ENCODE data around the gene MRPL33.

The MRPL33 gene

DNA sequence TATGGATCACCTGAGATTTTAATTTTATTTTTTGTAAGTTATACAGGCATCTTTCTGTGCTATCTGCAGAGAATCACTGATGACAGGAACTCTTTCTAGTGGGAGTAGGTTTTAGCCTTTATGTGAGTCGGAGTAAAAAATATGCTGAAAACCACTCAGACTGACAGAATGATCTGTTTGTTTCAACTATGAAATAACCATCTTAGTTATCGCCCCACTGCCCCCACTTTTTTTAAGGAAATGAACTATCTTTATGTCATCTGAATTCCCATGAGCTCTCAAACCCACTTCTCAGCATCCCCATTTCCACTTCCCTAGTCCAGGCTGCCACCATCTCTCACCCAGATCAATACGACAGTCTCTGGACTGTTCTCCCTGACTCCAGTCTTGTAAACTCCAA lies 38.9 kb downstream of the MRPL33 start:
- DNase-seq: no peak

DNA sequence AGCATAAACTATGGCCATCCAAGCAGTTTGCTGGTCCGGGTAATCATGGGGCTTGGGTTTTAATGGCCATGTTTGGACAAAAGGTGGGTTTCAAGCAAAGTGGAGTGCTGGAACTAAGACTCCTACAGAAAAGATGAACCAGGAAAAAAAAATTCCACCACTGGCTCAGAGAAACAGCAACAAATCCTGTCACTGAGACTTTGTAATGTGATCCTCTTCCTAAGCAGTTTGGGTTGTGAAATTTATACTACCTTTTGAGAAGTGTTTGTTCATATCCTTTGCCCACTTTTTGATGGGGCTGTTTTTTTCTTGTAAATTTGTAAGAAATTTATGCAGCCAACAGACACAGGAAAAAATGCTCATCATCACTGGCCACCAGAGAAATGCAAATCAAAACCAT lies 40.2 kb downstream of the MRPL33 start:
- no peak for DNase-seq

DNA sequence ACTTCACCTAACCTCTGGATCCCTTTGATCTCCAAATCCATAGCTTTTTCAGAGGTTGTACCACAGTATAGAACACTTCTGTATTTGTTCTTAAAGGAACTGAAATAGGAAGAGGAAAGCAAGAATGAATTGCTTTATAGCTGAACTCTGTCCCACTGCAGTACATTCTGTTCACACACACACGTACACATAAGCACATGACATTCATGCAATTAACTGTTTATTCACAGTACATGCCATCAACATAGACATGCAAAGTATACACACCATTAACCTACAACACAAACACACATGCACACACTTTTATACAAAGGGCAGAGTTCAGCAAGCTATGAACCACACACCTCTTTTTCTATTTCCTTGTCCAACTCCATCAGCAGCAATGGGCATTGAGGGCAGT lies 43.2 kb downstream of the MRPL33 start:
- no peak for DNase-seq

DNA sequence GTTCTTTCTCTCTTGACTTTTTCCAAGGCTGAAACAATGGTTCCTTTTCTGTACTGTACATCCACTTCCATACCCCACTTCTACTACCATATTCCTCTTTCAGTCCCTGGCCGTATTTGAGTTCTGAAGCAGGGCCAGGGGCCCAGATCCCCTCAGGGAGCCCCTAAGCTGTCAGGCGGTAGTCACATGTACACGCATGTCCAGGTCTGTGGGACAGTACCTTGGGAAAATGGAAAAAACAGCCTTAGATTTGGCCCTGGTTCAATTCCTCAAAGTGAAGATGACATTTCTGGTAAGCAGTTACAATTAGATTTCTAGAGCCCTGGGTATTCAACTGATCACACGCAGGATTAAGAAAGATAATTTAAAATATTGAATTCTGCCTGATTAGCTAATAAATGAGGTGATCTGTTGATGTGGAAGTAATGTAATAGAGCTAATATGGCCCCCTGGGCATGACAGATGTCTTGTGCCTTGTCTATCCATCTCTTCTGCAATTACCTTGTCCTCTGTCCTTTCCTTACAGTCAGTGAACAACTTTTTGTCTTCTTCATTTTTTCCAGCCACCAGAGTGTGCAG lies 44.4 kb downstream of the MRPL33 start:
- DNase-seq: no peak

DNA sequence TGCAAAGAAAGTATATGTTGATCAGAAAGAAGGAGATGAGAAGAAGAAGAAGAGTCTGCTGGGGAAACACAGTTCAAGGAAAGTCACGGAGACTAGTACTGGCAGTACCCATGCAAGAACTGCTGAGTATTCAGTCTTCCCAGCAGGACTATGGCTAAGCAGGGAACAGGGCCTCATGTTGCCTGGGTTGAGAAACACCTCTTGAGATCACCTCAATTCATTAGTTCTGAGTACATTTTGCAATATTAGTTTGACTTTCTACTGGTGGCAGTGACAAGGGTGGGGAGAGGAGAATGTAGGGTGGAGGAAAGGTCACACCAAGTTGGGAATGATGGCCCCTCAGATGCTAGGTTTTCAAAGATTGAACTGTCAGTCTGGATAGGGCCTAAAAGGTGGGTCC lies 50.5 kb downstream of the MRPL33 start:
- no peak for DNase-seq

DNA sequence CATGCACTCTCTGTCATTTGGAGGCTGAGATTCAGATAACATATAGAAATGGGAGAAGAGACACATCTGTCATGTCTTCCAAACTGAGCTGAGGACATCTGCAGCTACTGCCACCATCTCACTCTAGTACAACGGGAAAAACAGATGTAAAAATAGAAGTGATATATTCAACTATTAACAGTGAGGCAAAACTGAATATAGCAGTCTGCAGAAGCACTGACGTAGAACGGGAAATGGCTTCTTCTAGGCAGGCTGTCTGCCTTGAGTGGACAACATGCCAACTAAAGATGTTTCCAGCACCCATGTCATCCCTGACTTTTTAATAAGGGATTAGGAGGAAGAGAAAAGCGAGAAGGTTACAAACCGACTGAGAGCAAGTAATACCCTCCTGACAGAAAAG lies 51.6 kb downstream of the MRPL33 start:
- no peak for DNase-seq

DNA sequence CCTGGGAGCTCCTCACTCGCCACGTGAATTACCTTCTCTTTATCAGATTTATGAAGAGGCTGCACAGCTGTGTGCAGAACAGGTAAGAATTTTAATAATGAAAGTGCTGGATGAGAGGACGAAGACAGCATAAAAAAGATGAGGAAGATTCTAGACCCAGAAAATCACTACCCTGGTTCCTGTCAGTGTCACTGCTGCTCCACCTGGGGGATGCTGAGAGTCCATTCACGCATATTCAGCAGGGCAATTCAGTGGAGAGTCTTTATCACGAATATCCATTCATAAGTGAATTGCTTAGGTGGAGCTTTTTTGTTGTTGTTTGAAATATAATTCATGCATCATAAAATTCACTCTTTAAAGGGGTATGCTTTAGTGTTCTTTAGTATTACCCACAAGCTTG lies 52.0 kb downstream of the MRPL33 start:
- no peak for DNase-seq

DNA sequence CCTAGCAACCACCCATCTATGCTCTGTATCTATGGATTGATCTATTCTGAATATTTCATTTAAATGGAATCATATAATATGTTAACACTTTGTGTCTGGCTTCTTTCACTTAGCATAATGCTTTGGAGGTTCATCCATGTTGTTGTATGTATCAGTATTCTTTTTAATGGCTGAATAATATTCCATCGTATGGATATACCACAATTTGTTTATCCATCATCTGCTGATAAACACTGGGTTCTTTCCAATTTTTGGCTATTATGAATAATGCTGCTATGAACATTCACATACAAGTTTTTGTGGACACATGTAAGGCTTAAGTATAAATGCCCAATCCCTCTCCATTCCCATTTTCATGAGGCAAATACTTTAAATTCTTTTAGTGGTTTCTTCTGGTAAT lies 52.9 kb downstream of the MRPL33 start:
- no peak for DNase-seq

DNA sequence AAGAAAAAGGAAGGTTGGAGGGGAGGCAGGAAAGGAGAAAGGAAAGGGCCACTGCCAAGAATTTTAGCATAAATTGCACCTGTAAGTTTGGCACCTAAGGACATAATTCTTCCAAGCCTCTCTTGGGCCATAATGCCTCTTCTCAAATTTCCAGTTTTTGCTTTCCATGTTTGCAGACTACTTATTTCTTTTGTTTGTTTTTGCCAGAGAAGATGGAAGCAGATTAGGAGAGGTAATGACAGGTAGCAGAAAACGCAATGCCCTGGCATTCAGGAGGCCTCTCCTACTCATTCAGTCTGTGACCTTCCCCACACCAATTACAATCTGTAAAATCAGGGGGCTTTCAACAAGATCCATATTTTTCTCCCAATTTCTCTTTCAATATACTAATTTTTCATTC lies 56.8 kb downstream of the MRPL33 start:
- DNase-seq: no peak

All from NCI-H748 treated with DMSO at 0.1 percent for 48 hours (cell line).